ENCODE measurements around the gene ABHD12.

Gene ABHD12

GRCh38 chr20:25254986-25255680, 135.5 kb downstream of the ABHD12 start:
- peak in 3 of 4 experiments; percentile 26 to 28 (median 26) for DNase-seq

- no peak for DNase-seq
These were observed 136.1 kb downstream of the ABHD12 start for GRCh38 chr20:25254571-25254970.

- DNase-seq = peak; percentile 42 to 74 (median 64)
These were observed 136.9 kb downstream of the ABHD12 start for GRCh38 chr20:25253606-25254275.

GRCh38 chr20:25252686-25253421, 137.8 kb downstream of the ABHD12 start:
- no peak for DNase-seq

GRCh38 chr20:25252230-25252651, 138.4 kb downstream of the ABHD12 start:
- no peak for DNase-seq

GRCh38 chr20:25251558-25251957, 139.1 kb downstream of the ABHD12 start:
- DNase-seq = no peak

GRCh38 chr20:25251019-25251418, 139.6 kb downstream of the ABHD12 start:
- no peak for DNase-seq

- no peak for DNase-seq
These were observed 140.1 kb downstream of the ABHD12 start for GRCh38 chr20:25250508-25250907.

Measured in suppressor macrophage (primary cell).